ENCODE measurements around the gene RRAGC.

GRCh38 chr1:38791892-38792291 lies 67.7 kb downstream of the RRAGC start:
- TF ChIP-seq POLR2AphosphoS5 (IDR thresholded peaks at IDR 0.05; ENCODE audit: low read length) = no peak
- TF ChIP-seq CTCF (IDR thresholded peaks at IDR 0.05 in 2 of 3, conservative IDR thresholded peaks at IDR 0.05 in 1 of 3; ENCODE audit: control insufficient read depth in 2 of 3, extremely low read depth in 1 of 3, insufficient read depth in 1 of 3, low read depth in 3 of 3, low read length in 3 of 3) = no peak
- TF ChIP-seq ZNF274 (IDR thresholded peaks at IDR 0.05; ENCODE audit: insufficient read depth, insufficient read length) = no peak
- TF ChIP-seq POLR2A (IDR thresholded peaks at IDR 0.05; ENCODE audit: low read depth, low read length) = no peak
- no peak for TF ChIP-seq BMI1 (IDR thresholded peaks at IDR 0.05; ENCODE audit: borderline replicate concordance)
- TF ChIP-seq RFX5 (IDR thresholded peaks at IDR 0.05; ENCODE audit: low read depth, low read length) = no peak
- TF ChIP-seq FOS (IDR thresholded peaks at IDR 0.05; ENCODE audit: borderline replicate concordance, extremely low read depth, insufficient read length) = no peak
